Activated CD8-positive, alpha-beta T cell treated with anti-CD3 and anti-CD28 coated beads, Interleukin-2, amount 10 ng/mL, durations not matched to agents 7 days and 5 days (primary cell): ENCODE data around the gene RNF114. TPM values are rescaled to one million over a fixed set of nuclear protein-coding genes. Genes with fewer than 3 reads are reported as not detected.
"Not testable (repeated sequence)": the region's sequence is repeated elsewhere in the genome, so short reads cannot be mapped to it uniquely, and the experiment has no call there.

Experiments
- ATAC-seq: fragments of 150-1000 bp; cut with Tn5 transposase; one replicate; pipeline ENCODE4 v1.10.0; 2021; ENCODE audit warnings: moderate library complexity
- CTCF ChIA-PET: fragments of 350-600 bp; sonication (Branson Sonifier 250); formaldehyde crosslinking; loops from one replicate; lab custom pipeline; 2021; ENCODE audit warnings: antibody characterized with exemption; lab: Charles Lee
- POLR2A ChIA-PET: fragments of 350-600 bp; sonication (Branson Sonifier 250); formaldehyde crosslinking; loops from one replicate; lab custom pipeline; 2021; ENCODE audit warnings: antibody characterized with exemption; lab: Charles Lee
- DNase-seq: peaks from one replicate; pipeline ENCODE4 v3.0.0-alpha.2; 2020
- H3K27ac Mint-ChIP-seq: one replicate; pipeline ENCODE4 v1.8.0; 2021; ENCODE audit warnings: mild to moderate bottlenecking, mixed read lengths
- H3K27me3 Mint-ChIP-seq: one replicate; pipeline ENCODE4 v1.8.0; 2021; ENCODE audit warnings: low read depth, mixed read lengths
- H3K36me3 Mint-ChIP-seq: one replicate; pipeline ENCODE4 v1.8.0; 2021; ENCODE audit warnings: low read depth, mixed read lengths
- H3K4me1 Mint-ChIP-seq: one replicate; pipeline ENCODE4 v1.8.0; 2021; ENCODE audit warnings: low read depth, mixed read lengths
- H3K4me3 Mint-ChIP-seq: one replicate; pipeline ENCODE4 v1.8.0; 2021; ENCODE audit warnings: mild to moderate bottlenecking, mixed read lengths
- H3K9me3 Mint-ChIP-seq: one replicate; pipeline ENCODE4 v1.8.0; 2022; ENCODE audit warnings: mixed read lengths; ENCODE audit not compliant: insufficient read depth
- total RNA-seq, 2 experiments: library from RNA; stranded (reverse); gene quantifications; one replicate each; pipeline ENCODE4 v1.2.3, GENCODE V29; 2021

RNF114 gene
- total RNA-seq, 2 experiments from 2014 or later = 50.1 to 54.8 TPM

DNA sequence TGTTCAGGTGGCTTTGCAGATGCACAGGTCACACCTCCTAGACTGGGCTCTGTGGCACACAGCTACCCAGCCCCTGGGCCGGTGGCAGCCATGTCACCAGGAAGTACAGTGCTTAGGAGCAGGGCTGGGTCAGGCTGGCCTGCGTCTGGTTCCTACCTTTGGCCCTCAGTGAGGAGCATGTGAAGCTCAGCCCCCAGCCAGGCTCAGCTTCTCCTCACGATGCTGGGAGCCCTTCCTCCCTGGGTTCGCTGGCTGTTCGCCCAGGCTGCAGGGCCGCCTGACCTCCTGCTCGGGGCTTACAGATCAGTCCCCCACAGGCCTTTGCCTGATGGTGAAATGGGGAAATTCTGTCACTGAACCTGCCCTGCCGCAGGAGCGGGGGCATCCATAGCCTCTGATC, 43.9 kb upstream of the RNF114 start:
- no peaks in the 10 kb centered on the region for H3K9me3 Mint-ChIP-seq
- H3K4me3 Mint-ChIP-seq = no peak overlapping the region
- ChIA-PET CTCF (interaction anchor here (1.4 to 1.8 kb wide), 3 partner anchors 10 to 280 kb away, joined by 3 to 4 read pairs (median 3); no protein-coding TSS in a partner anchor), POLR2A (interaction anchor here (1.3 kb wide), 1 partner anchor 10 kb away, joined by 3 read pairs; no protein-coding TSS in a partner anchor)
- ATAC-seq = no peak
- peaks cover 11% of the 10 kb centered on the region for H3K36me3 Mint-ChIP-seq
- H3K4me1 Mint-ChIP-seq = peaks cover 31% of the 10 kb centered on the region
- peak overlapping the region; percentile 60 for H3K27ac Mint-ChIP-seq
- no peaks in the 10 kb centered on the region for H3K27me3 Mint-ChIP-seq
- no peak for DNase-seq

DNA sequence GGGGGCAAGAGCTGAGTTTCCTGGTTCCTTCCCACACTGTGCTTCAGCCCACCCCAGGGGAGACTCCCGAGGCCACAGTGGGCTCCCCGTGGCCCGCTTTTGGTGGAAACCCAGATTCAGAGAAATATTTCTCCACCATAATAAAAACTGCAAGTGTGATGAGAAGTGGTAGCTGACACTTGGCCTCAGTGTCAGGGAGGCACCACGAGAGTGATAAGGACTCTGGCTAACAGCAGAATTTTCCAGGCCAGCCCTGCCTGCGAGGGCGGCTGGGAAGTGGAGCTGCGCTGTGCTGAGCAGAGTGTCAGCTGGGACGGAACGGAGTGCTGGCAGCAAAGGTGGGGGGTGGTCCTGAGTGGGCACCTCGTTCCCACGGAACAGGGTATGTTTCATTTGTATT, 43.4 kb upstream of the RNF114 start:
- Mint-ChIP-seq H3K9me3 (no peaks in the 10 kb centered on the region), H3K4me3 (no peak overlapping the region), H3K4me1 (peaks cover 31% of the 10 kb centered on the region), H3K36me3 (peaks cover 7% of the 10 kb centered on the region), H3K27ac (peak overlapping the region; percentile 60), H3K27me3 (no peaks in the 10 kb centered on the region)
- POLR2A ChIA-PET = interaction anchor here (1.3 kb wide), 1 partner anchor 10 kb away, joined by 3 read pairs; no protein-coding TSS in a partner anchor
- ATAC-seq = no peak
- no peak for DNase-seq
- CTCF ChIA-PET = interaction anchor here (1.5 to 1.8 kb wide), 2 partner anchors 9 to 281 kb away, joined by 3 to 4 read pairs; no protein-coding TSS in a partner anchor

DNA sequence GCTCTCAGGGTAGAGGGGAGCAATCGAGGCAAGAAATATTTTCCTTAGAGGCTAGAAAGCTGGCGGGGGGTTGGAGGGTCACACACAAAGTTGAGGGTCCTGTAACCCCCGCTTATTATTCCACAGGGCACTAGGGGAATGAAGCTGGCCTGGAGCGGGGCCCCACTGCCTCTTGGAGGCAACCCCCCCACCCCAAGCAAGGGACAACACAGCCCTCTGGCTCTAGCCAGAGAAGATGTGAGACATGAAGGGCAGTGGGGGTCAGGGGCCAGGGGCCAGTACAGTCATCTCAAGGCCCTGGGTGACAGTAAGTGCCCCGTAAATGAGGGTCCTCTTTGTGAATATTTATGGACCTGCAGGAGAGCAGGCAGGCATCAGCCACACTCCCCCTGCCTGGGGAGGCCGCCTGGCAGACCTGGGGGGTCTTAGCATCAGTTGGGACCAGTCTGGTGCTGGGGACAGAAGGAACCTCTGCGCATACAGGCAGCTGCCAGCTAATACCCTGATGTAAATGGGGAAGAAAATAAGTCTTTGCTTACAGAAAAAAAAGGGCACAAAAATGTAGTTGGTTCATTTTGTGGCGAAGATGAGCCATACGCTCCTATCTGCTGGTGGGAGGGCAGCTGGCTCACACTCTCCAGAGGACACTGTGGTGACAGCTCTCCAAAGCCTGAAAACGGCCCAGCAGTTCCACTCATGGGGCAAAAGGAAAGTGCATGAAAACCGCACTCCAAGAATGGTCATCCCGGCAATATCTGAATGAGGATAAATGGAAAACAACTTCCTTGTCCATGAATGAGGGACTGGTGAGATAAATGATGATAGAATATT, 42.7 kb upstream of the RNF114 start:
- Mint-ChIP-seq H3K27me3 (no peaks in the 10 kb centered on the region), H3K4me1 (peaks cover 31% of the 10 kb centered on the region), H3K9me3 (no peaks in the 10 kb centered on the region), H3K4me3 (peak overlapping the region; percentile 12), H3K27ac (peak overlapping the region; percentile 69), H3K36me3 (peaks cover 3% of the 10 kb centered on the region)
- ChIA-PET CTCF (interaction anchor here (0.9 to 1.8 kb wide), 4 partner anchors 8 to 352 kb away, joined by 3 to 4 read pairs (median 4); partner anchors contain the start of gene RNF114), POLR2A (interaction anchor here (0.7 to 1.3 kb wide), 2 partner anchors 9 to 351 kb away, joined by 3 read pairs; no protein-coding TSS in a partner anchor)
- ATAC-seq = peak; percentile 51
- no peak for DNase-seq

DNA sequence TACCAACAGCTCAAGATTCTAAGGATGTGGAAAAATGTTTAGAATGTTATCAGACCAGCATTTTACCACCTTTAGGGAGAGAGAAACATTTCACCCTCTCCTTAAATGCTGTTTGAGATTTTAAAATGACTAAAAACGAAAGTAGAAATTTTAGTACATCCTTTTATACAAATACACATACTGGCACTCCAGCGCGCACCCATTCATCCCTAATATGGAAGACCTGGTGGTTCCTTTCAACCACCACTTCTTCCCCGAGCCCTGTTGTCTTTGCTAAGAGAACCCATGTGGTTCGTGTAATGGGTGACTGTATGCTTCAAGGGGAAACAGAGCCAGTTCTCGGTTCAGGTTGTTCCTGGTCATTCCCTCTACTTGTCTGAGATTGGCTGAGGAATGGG, 42.1 kb upstream of the RNF114 start:
- H3K4me3 Mint-ChIP-seq = peak overlapping the region; percentile 12
- H3K27ac Mint-ChIP-seq = peak overlapping the region; percentile 69
- POLR2A ChIA-PET = no interaction called here

DNA sequence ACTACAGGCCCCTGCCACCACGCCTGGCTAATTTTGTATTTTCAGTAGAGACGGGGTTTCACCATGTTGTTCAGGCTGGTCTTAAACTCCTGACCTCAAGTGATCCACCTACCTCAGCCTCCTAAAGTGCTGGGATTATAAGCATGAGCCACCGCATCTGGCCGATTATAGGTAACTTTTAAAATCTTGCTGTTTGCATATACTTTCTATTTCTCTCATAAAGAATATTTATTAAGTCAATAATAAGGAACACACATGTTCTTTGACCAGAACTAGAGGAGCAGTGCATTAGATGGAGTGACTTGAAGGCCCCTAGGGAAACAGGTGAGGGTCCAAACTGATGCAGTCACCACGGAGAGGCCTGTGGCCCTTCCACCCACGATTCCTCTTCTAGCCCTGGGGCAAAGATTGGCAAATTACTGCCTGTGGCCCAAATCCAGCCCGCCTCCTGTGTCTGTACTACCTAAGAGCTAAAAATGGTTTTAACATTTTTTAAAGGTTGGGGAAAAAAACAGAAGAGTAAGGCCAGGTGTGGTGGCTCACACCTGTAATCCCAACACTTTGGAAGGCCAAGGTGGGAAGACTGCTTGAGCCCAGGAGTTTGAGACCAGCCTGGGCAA, 40.6 kb upstream of the RNF114 start:
- H3K27ac Mint-ChIP-seq, CTCF ChIA-PET, H3K4me3 Mint-ChIP-seq, H3K9me3 Mint-ChIP-seq, H3K36me3 Mint-ChIP-seq, DNase-seq, H3K27me3 Mint-ChIP-seq, ATAC-seq, POLR2A ChIA-PET: not testable (repeated sequence)
- peaks cover 22% of the 10 kb centered on the region for H3K4me1 Mint-ChIP-seq

More for the DNA sequence above, 42.1 kb upstream of the RNF114 start:
- no peaks in the 10 kb centered on the region for H3K27me3 Mint-ChIP-seq
- ATAC-seq (peak; percentile 41), DNase-seq (peak; percentile 38)
- peaks cover 3% of the 10 kb centered on the region for H3K36me3 Mint-ChIP-seq
- CTCF ChIA-PET = interaction anchor here (0.9 to 1.8 kb wide), 3 partner anchors 8 to 353 kb away, joined by 3 to 4 read pairs (median 4); partner anchors contain the start of gene RNF114
- H3K4me1 Mint-ChIP-seq = peaks cover 29% of the 10 kb centered on the region
- no peaks in the 10 kb centered on the region for H3K9me3 Mint-ChIP-seq

DNA sequence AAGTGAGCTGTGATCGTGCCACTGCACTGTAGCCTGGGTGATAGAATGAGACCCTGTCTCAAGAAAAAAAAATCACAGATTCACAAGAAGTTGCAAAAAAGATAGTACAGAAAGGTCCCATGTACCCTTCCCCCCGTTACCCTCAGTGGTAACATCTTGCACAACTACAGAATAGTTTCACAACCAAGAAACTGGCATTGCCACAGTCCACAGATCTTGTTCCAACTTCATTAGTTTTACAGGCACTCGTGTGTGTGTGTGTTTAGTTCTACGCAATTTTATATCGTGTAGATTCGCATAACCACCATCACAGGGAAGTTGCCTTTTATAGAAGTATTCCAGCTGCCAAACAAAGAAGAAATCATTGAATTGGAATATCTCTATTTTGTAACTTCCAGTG, 40.0 kb upstream of the RNF114 start:
- ChIA-PET CTCF (interaction anchor here (0.6 to 2.1 kb wide), 2 partner anchors 7 to 107 kb away, joined by 3 to 7 read pairs; no protein-coding TSS in a partner anchor), POLR2A (no interaction called here)
- Mint-ChIP-seq H3K4me1 (peaks cover 22% of the 10 kb centered on the region), H3K27ac (no peak overlapping the region), H3K27me3 (no peaks in the 10 kb centered on the region), H3K4me3 (no peak overlapping the region), H3K9me3 (no peaks in the 10 kb centered on the region), H3K36me3 (no peaks in the 10 kb centered on the region)
- DNase-seq = no peak
- ATAC-seq = no peak

DNA sequence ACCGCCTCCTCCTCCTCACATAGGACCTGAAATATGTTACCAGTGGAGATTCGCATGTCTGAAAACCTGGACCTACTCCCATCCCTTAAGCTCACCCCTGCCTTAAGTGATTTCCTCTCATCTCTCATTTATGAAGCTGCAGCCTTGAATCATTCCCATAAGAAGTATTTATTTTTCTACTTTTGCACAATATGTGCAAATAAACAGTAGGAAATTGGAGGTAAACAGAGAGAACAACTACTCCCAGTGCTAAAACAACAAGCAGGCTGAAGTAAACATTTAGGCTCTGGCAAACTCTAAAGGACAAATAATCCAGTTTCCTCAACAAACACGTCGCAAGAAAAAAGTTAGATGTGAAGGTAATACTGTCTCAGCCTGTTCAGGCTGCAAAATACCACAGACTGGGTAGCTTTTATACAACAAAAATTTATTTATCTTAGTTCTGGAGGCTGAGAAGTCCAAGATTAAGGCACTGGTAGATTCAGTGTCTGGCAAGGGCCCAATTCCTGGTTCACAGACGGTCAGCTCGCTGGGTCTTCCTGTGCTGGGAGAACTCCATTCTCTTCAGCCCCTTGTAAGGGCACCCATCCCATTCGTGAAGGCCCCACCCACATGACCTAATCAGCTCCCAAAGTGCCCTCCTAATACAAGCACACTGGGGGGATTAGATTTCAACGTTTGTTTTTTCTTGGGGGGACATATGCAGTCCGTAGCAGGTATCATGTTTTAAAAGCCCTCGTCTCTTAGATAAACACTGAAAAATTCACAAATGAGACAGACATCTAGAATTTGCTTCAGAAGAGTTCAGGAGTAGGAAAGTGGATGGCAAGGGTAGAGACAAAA, 36.4 kb upstream of the RNF114 start:
- H3K4me3 Mint-ChIP-seq = no peak overlapping the region
- no peaks in the 10 kb centered on the region for H3K27me3 Mint-ChIP-seq
- no peaks in the 10 kb centered on the region for H3K9me3 Mint-ChIP-seq
- ChIA-PET POLR2A (interaction anchor here (0.8 kb wide), 1 partner anchor 13 kb away, joined by 3 read pairs; no protein-coding TSS in a partner anchor), CTCF (no interaction called here)
- H3K27ac Mint-ChIP-seq = no peak overlapping the region
- H3K4me1 Mint-ChIP-seq = peaks cover 2% of the 10 kb centered on the region
- H3K36me3 Mint-ChIP-seq = peaks cover 2% of the 10 kb centered on the region
- ATAC-seq (no peak), DNase-seq (no peak)

DNA sequence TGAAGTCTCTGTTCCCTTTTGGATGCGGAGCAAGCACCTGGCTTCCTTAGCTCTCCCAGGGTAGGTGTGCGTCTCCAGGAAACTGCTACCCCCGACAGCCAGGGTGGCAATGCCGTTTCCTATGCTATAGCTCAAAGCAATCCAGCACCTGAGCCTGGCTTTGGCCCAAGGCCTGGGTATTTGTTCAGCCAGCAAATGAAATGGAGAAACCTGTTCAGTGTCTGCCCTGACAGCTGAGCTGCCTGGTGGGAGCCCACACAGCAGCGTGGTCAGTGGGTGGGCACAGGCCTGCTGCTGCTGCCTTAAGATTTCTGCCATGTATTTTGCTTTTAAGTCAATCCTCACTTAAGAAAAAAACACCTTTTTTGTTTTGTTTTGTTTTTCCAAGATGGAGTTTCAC, 34.6 kb upstream of the RNF114 start:
- Mint-ChIP-seq H3K4me1 (no peaks in the 10 kb centered on the region), H3K27ac (no peak overlapping the region), H3K4me3 (no peak overlapping the region), H3K27me3 (no peaks in the 10 kb centered on the region), H3K36me3 (peaks cover 14% of the 10 kb centered on the region), H3K9me3 (no peaks in the 10 kb centered on the region)
- DNase-seq = no peak
- ChIA-PET CTCF (interaction anchor here (1.1 to 1.6 kb wide), 3 partner anchors 8 to 13 kb away, joined by 3 to 4 read pairs (median 4); no protein-coding TSS in a partner anchor), POLR2A (no interaction called here)
- no peak for ATAC-seq

DNA sequence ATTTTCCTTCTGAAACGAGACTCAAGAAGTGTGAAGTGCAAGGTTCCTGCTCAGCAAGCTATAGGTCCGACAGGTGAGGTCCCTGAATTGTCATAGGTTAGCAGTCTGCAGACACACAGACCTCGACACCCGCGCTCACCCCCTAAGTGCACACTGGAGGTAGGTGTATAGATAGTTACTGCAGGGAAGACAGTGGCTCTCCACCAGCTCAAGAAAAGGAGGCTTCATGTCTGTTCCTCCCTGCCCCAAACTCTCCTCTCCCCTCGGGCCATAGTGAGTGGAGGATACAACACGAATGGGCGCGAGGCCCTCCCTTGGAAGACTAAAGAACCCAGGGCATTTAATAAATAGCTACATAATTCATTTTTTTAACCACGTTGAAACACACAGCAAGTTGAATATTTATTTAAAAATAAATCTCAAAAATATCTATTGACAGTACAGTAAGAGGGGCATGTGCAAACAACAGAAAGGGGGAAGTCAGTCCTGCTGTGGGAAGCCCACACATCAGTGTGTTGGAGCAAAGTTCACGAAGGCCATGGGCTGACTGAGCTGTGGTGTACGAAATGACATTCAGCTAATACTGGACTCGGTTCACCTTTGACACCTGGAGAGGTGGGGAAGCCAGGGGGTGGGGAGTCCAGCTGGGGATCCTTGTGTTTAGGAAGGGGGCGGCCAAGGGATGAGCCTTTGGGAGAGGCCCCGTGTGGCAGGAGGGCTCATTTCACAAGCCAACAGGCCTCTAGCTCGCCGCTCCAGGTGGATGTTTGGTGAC, 31.6 kb upstream of the RNF114 start:
- Mint-ChIP-seq H3K27me3 (no peaks in the 10 kb centered on the region), H3K36me3 (peaks cover 27% of the 10 kb centered on the region), H3K9me3 (no peaks in the 10 kb centered on the region), H3K4me3 (no peak overlapping the region), H3K27ac (no peak overlapping the region), H3K4me1 (no peaks in the 10 kb centered on the region)
- ATAC-seq (no peak), DNase-seq (no peak)
- ChIA-PET POLR2A (interaction anchor here (0.9 kb wide), 1 partner anchor 10 kb away, joined by 3 read pairs; no protein-coding TSS in a partner anchor), CTCF (interaction anchor here (1.0 to 2.1 kb wide), 3 partner anchors 10 to 74 kb away, joined by 3 to 8 read pairs (median 5); partner anchors contain the start of gene SPATA2)

DNA sequence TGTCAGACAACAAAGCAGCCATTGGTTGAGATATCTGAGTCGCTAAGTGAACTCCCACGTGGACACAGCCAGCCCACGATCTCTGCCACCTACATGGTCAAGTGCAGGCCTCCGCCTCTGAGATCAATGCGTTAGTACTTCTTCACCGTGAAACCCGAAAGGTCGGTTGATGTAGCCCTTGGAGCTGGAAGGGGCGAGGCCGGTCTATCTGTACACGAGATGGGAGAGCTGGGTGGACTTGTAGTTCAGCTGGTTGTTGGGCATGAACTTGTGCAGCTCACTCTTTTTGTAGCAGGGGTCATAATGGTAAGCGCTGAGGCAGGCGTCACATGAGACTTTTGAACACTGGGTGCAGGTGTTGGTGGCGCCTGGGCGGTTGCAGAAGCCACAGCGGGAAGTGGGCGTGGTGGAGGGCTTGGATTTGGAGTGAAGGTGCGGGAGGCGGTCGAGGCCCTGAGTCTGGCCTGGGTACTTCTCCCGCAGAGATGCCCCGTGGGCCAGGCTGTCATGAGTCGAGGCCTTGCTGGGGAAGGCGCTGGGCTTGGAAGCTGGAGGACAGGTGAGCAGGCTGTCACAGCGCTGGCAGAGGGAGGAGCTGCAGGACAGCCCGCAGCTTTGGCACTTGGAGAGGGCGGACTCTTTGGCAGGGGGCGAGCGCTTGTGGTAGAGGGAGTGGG, 30.6 kb upstream of the RNF114 start:
- H3K27ac Mint-ChIP-seq = peak overlapping the region; percentile 12
- no peak for ATAC-seq
- POLR2A ChIA-PET = no interaction called here

More for the DNA sequence above, 30.6 kb upstream of the RNF114 start:
- peaks cover 29% of the 10 kb centered on the region for H3K36me3 Mint-ChIP-seq
- H3K4me1 Mint-ChIP-seq = no peaks in the 10 kb centered on the region
- DNase-seq = no peak
- CTCF ChIA-PET = interaction anchor here (1.3 to 2.1 kb wide), 2 partner anchors 9 to 60 kb away, joined by 3 to 8 read pairs; partner anchors contain the start of gene SPATA2
- no peaks in the 10 kb centered on the region for H3K27me3 Mint-ChIP-seq
- H3K9me3 Mint-ChIP-seq = no peaks in the 10 kb centered on the region
- no peak overlapping the region for H3K4me3 Mint-ChIP-seq
